A673 (cell line): Measurements from ENCODE around the gene CYP3A4.

Experiments
- CTCF ChIP-seq: fragments of 300-800, 200-600 bp; sonication (generic); conservative IDR thresholded peaks from 2 replicates; pipeline ENCODE4 v1.5.1; 2017; ENCODE audit warnings: low read depth, mild to moderate bottlenecking, antibody characterized with exemption, low read length, moderate library complexity, mixed read lengths
- EZH2 ChIP-seq: fragments of 200-600 bp; sonication (generic); IDR thresholded peaks from 2 replicates; pipeline ENCODE4 v1.6.1; 2017; ENCODE audit warnings: borderline replicate concordance, low read depth, mild to moderate bottlenecking, mixed read lengths, antibody characterized with exemption, low read length; ENCODE audit not compliant: poor library complexity, severe bottlenecking

DNA sequence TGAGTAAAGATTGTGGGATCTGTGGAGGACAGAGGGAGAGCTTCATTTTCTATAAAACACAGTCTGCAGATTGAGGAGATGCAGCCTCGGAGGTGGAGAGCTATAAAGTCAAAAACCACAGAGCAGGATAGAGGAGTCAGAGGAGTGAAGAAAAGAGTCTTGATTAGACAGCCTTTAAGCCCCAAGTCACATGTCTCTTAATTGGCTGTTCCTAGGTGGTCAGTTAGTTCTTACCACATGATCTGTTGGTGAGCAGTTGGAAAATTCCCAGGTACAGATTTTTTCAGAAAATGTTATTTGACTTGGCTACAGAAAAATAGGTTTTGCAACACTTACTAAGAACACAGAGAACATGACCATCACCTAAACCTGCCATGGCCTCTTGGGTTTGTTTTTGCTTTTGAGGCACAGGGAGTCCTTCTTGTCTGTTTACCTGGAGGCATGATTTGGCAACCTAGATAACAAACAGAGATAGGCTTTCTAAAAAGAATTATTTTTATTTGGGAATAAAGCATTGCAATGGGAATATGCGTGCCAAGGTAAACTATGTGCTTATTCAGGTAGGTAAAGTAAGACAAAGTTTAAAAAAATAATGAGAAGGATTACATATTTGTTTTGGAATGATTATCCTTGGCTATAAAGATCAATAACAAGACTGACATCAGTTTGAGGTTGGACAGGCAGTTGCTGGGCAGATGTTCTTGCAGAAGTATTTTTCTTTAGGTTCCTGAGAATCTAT, 43.2 kb upstream of the CYP3A4 start:
- TF ChIP-seq CTCF (no peak), EZH2 (no peak)
